PC-9 (cell line): ENCODE results near the gene DNM3. TPM values are rescaled to one million over a fixed set of nuclear protein-coding genes. Genes with fewer than 3 reads are reported as not detected.

Source experiments
- BruUV-seq: library from RNA; stranded (reverse); fragments of 400-500 nt; replicated peaks from 2 replicates; lab custom pipeline; 2021; lab: Mats Ljungman, UMichigan
- CTCF ChIA-PET: fragments of 300-600 bp; sonication (Branson Sonifier 250); formaldehyde crosslinking; loops from one replicate; lab custom pipeline; 2022; ENCODE audit warnings: antibody characterized with exemption; lab: Charles Lee
- POLR2A ChIA-PET: fragments of 300-600 bp; sonication (Branson Sonifier 250); formaldehyde crosslinking; loops from one replicate; lab custom pipeline; 2022; ENCODE audit warnings: antibody characterized with exemption; ENCODE audit not compliant: unreplicated experiment; lab: Charles Lee
- DNase-seq, 2 experiments: peaks; one replicate each; pipeline versions ENCODE4 v3.0.0 to v3.0.0-alpha.2; 2015 to 2022; ENCODE audit warnings: mixed read lengths in 1 of 2
- H2AFZ ChIP-seq: fragments of 200-600 bp; sonication (generic); 2 replicates; pipeline ENCODE4 v1.8.1; 2017; ENCODE audit warnings: antibody characterized with exemption
- H3F3A ChIP-seq: fragments of 200-600 bp; sonication (generic); 2 replicates; pipeline ENCODE4 v1.8.1; 2017; ENCODE audit warnings: antibody characterized with exemption, mild to moderate bottlenecking, low read depth; ENCODE audit not compliant: insufficient read depth
- H3K27ac ChIP-seq: fragments of 200-600 bp; sonication (generic); 2 replicates; pipeline ENCODE4 v1.6.1; 2016; ENCODE audit warnings: mixed run types
- H3K27me3 ChIP-seq: fragments of 200-600 bp; sonication (generic); 2 replicates; pipeline ENCODE4 v1.6.1; 2016; ENCODE audit warnings: low read depth, mixed run types; ENCODE audit not compliant: insufficient read depth
- H3K36me3 ChIP-seq: fragments of 200-600 bp; sonication (generic); 2 replicates; pipeline ENCODE4 v1.6.1; 2016; ENCODE audit warnings: low read depth, mixed run types
- H3K4me1 ChIP-seq: fragments of 200-600 bp; sonication (generic); replicated peaks from 2 replicates; pipeline ENCODE4 v1.6.1; 2016; ENCODE audit warnings: mixed run types; ENCODE audit not compliant: insufficient read depth
- H3K4me2 ChIP-seq: fragments of 200-600 bp; sonication (generic); 2 replicates; pipeline ENCODE4 v1.6.1; 2017; ENCODE audit warnings: mixed run types
- H3K4me3 ChIP-seq: fragments of 200-600 bp; sonication (generic); 2 replicates; pipeline ENCODE4 v1.6.1; 2016; ENCODE audit warnings: mixed run types
- H3K79me2 ChIP-seq: fragments of 200-600 bp; sonication (generic); 2 replicates; pipeline ENCODE4 v1.6.1; 2017; ENCODE audit warnings: low read depth, mixed run types
- H3K9me2 ChIP-seq: fragments of 200-600 bp; sonication (generic); 2 replicates; pipeline ENCODE4 v1.8.1; 2017; ENCODE audit warnings: mild to moderate bottlenecking; ENCODE audit not compliant: insufficient read depth
- H3K9me3 ChIP-seq: fragments of 200-600 bp; sonication (generic); 2 replicates; pipeline ENCODE4 v1.8.1; 2016; ENCODE audit warnings: low read depth; ENCODE audit not compliant: insufficient read depth
- H4K20me1 ChIP-seq: fragments of 200-600 bp; sonication (generic); 2 replicates; pipeline ENCODE4 v1.8.1; 2017; ENCODE audit not compliant: insufficient read depth
- EZH2 ChIP-seq: fragments of 200-600 bp; sonication (generic); IDR thresholded peaks from 2 replicates; pipeline ENCODE4 v1.8.0; 2017; ENCODE audit warnings: antibody characterized with exemption, low read depth
- intact Hi-C: fragments of 100-400 bp; cut with micrococcal nuclease; formaldehyde crosslinking; loops from one replicate; pipeline ENCODE4 v1.10.0; 2022; ENCODE audit not compliant: unreplicated experiment
- total RNA-seq: library from RNA; stranded (reverse); gene quantifications from 2 replicates; pipeline ENCODE4 v1.2.3, GENCODE V29; 2021
- TF ChIP-seq, protein P1 (sequence below): fragments of 200-600 bp; sonication (generic); conservative IDR thresholded peaks from 2 replicates; pipeline ENCODE4 v1.6.1; 2017; ENCODE audit warnings: mixed run types, antibody characterized with exemption, mild to moderate bottlenecking, moderate library complexity

Gene DNM3
- total RNA-seq, 1 experiment from 2014 or later: 1.7 TPM

DNA sequence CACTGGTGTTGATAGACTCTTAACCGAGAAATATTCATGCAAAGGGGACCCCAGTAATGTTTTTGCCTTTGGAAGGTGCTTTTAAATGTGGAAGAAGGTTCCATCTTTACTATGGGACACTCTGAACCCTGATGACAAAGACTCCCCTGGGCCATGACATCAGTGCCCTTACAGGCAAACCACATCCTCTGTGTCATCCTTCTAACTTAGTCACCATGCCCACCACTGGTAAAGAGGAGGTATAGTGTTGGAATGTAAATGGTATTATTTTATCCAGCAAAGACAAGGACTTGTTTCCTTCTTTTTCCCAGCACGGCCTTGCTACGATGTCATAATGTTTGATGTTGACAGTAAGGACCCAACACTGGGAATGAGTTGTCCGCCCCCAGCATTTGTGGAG is 47.2 kb upstream of the DNM3 start:
- H3K27ac ChIP-seq: 0 out of 2 replicates have a peak overlapping the region, but pooled peaks have one; percentile 16
- no peaks in the 10 kb centered on the region for H3K9me3 ChIP-seq
- peaks cover 47% of the 10 kb centered on the region for H3K36me3 ChIP-seq
- H3K79me2 ChIP-seq: no peaks in the 10 kb centered on the region
- no peak overlapping the region for H2AFZ ChIP-seq
- DNase-seq: no peak
- H3K9me2 ChIP-seq: no peaks in the 10 kb centered on the region
- H3F3A ChIP-seq: no peaks in the 10 kb centered on the region
- no peaks in the 10 kb centered on the region for H3K27me3 ChIP-seq
- ChIA-PET POLR2A (no interaction called here), CTCF (no interaction called here)
- TF ChIP-seq, protein P1, sequence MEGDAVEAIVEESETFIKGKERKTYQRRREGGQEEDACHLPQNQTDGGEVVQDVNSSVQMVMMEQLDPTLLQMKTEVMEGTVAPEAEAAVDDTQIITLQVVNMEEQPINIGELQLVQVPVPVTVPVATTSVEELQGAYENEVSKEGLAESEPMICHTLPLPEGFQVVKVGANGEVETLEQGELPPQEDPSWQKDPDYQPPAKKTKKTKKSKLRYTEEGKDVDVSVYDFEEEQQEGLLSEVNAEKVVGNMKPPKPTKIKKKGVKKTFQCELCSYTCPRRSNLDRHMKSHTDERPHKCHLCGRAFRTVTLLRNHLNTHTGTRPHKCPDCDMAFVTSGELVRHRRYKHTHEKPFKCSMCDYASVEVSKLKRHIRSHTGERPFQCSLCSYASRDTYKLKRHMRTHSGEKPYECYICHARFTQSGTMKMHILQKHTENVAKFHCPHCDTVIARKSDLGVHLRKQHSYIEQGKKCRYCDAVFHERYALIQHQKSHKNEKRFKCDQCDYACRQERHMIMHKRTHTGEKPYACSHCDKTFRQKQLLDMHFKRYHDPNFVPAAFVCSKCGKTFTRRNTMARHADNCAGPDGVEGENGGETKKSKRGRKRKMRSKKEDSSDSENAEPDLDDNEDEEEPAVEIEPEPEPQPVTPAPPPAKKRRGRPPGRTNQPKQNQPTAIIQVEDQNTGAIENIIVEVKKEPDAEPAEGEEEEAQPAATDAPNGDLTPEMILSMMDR: no peak
- TF ChIP-seq EZH2: no peak
- H3K4me1 ChIP-seq: no peaks in the 10 kb centered on the region
- intact Hi-C loops: no loop called here
- 0 out of 2 replicates have a peak, but pooled peaks cover 1% of the 10 kb centered on the region for H4K20me1 ChIP-seq
- no peak overlapping the region for H3K4me3 ChIP-seq
- no TSS peak for BruUV-seq
- H3K4me2 ChIP-seq: no peak overlapping the region

DNA sequence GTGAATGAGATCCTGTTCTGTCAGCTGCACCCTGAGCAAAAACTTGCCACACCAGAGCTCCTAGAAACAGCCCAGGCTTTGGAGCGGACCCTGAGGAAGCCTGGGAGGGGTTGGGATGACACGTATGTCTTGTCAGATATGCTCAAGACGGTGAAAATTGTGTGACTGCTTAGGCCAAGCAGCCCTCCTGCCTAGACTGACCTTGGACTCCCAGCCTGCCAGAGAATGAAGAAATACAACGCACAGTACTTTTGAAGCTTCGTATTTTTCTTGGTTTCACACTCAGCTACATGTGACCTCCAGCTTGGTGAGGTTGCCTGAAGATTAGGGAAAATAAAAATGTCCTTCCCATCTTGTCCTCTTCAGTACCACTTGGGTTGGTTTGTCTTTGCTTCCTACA is 44.7 kb upstream of the DNM3 start:
- Histone ChIP-seq H3K9me3 (no peaks in the 10 kb centered on the region), H3K79me2 (no peaks in the 10 kb centered on the region), H4K20me1 (no peaks in the 10 kb centered on the region), H3K9me2 (no peaks in the 10 kb centered on the region), H3K27me3 (no peaks in the 10 kb centered on the region), H2AFZ (no peak overlapping the region), H3K4me3 (no peak overlapping the region), H3K4me2 (no peak overlapping the region), H3K4me1 (no peaks in the 10 kb centered on the region), H3F3A (0 out of 2 replicates have a peak, but pooled peaks cover 9% of the 10 kb centered on the region), H3K36me3 (peaks cover 30% of the 10 kb centered on the region), H3K27ac (no peak overlapping the region)
- intact Hi-C loops: no loop called here
- TF ChIP-seq, protein P1: no peak
- no peak for TF ChIP-seq EZH2
- POLR2A ChIA-PET: no interaction called here
- no peak for DNase-seq
- CTCF ChIA-PET: no interaction called here
- no TSS peak for BruUV-seq

DNA sequence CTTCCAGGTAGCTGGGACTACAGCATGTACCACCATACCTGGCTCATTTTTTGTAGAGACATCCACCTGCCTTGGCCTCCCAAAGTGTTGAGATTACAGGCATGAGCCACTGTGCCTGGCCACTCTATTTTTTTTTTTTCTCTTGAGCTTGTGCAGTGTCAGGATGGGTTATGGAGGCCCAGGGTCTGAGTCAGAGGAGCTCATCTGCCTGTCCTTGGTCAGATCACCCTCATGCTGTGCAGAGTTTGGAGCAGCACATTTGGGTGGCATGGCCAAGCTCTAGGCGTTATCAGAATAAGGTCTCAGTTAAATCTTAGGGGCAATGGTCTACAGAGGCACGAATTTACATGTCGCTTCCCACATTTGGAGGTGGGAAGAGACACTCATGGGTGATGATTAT is 43.0 kb upstream of the DNM3 start:
- Histone ChIP-seq H3F3A (0 out of 2 replicates have a peak, but pooled peaks cover 9% of the 10 kb centered on the region), H3K4me1 (no peaks in the 10 kb centered on the region), H3K79me2 (no peaks in the 10 kb centered on the region), H2AFZ (no peak overlapping the region), H4K20me1 (no peaks in the 10 kb centered on the region), H3K27ac (no peak overlapping the region), H3K27me3 (no peaks in the 10 kb centered on the region), H3K4me3 (no peak overlapping the region), H3K9me3 (no peaks in the 10 kb centered on the region), H3K9me2 (no peaks in the 10 kb centered on the region), H3K36me3 (peaks cover 17% of the 10 kb centered on the region; the same call in 1 of the 2 replicates), H3K4me2 (no peak overlapping the region)
- ChIA-PET CTCF (interaction anchor here (4.7 kb wide), 1 partner anchor 187 kb away, joined by 50 read pairs; no protein-coding TSS in a partner anchor), POLR2A (no interaction called here)
- DNase-seq: no peak
- no TSS peak for BruUV-seq
- TF ChIP-seq EZH2: no peak
- TF ChIP-seq, protein P1: no peak
- intact Hi-C loops: no loop called here
